Thyroid gland (tissue), 4 donors: ENCODE results near the gene GCLM. TPM values are rescaled to one million over a fixed set of nuclear protein-coding genes. Genes with fewer than 3 reads are reported as not detected.
"Not testable (repeated sequence)": the region's sequence is repeated elsewhere in the genome, so short reads cannot be mapped to it uniquely, and the experiment has no call there.

ENCODE experiments used
- DNase-seq, 2 donors: peaks; one replicate each; pipeline ENCODE4 v3.0.0-alpha.2; 2019
- H3K27ac ChIP-seq, 3 donors: fragments of 200-600 bp; sonication (generic); 1 replicate in 2 of 3; 2 replicates in 1 of 3; pipeline ENCODE4 v1.5.1; 2016 to 2019; ENCODE audit warnings: mild to moderate bottlenecking in 1 of 3, moderate library complexity in 1 of 3
- H3K27me3 ChIP-seq: fragments of 200-600 bp; sonication (generic); one replicate; pipeline ENCODE4 v1.5.1; 2019
- H3K36me3 ChIP-seq, 2 donors: fragments of 200-600 bp; sonication (generic); one replicate each; pipeline ENCODE4 v1.5.1; 2016 to 2019
- H3K4me1 ChIP-seq, 2 donors: fragments of 200-600 bp; sonication (generic); one replicate each; pipeline ENCODE4 v1.5.1; 2017 to 2019
- H3K4me3 ChIP-seq, 3 donors: fragments of 200-600 bp; sonication (generic); replicated peaks in 1 of 3; 1 replicate in 2 of 3; 2 replicates in 1 of 3; pipeline ENCODE4 v1.5.1; 2016; ENCODE audit warnings: mild to moderate bottlenecking in 1 of 3
- H3K9me3 ChIP-seq: fragments of 200-600 bp; sonication (generic); one replicate; pipeline ENCODE4 v1.5.1; 2017
- POLR2A ChIP-seq, 2 donors: fragments of 450-650 bp; IDR thresholded peaks; one replicate each; pipeline ENCODE4 v1.6.1; 2017; ENCODE audit warnings: antibody characterized with exemption in 2 of 2, mild to moderate bottlenecking in 2 of 2, moderate library complexity in 1 of 2
- WGBS, 2 donors: methylation state at CpG; one replicate each; pipeline ENCODE4 v1.1.5; 2017; 5-methylcytosine and 5-hydroxymethylcytosine counted together
- intact Hi-C: fragments of 100-400 bp; cut with DNase I; formaldehyde crosslinking; loops from one replicate; pipeline ENCODE4 v1.15.1; 2023
- total RNA-seq, 4 donors: library from RNA; depleted of rRNA; stranded (reverse); fragments of >200 nt; gene quantifications; one replicate each; pipeline ENCODE4 v1.2.3, GENCODE V29; 2016
- TF ChIP-seq, protein P1 (sequence below), 6 experiments: fragments of 200-600 bp in 3 of 6; fragments of 450-650 bp in 3 of 6; sonication (generic) in 3 of 6; IDR thresholded peaks; one replicate each; pipeline ENCODE4 v1.5.1; 2016 to 2019; ENCODE audit warnings: antibody characterized with exemption in 6 of 6, mild to moderate bottlenecking in 2 of 6, inconsistent platforms in 1 of 6, moderate library complexity in 1 of 6

GCLM gene
- total RNA-seq, 4 donors from 2014 or later: 27.0 to 56.2 (median 43.4) TPM

DNA sequence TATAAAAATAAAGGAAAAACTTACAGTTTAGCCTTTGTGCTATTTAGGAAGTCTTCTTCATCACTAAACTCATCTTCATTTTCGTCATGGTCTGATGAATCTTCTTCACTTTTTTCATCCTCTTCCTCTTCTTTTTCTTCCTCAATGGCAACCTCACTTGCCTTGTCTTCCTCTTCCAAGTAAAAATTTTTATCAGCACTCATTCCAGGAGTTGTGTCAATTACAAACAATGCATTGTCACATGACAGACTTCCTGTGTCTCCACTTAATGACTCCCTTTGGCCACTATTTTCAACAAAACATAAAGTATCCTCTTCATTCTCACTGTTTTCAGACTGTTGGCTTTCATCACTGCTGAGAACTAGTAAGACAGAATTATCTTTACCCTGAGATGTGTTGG, 33.0 kb downstream of the GCLM start:
- no peaks in the 10 kb centered on the region for H3K9me3 ChIP-seq
- intact Hi-C loops: no loop called here
- WGBS, 2 donors: 81 to 85% methylated on average over 1 of the region's 1 CpG
- DNase-seq: no peak
- peaks cover 9 to 11% of the 10 kb centered on the region in 2 donors for H3K4me1 ChIP-seq
- TF ChIP-seq, protein P1, sequence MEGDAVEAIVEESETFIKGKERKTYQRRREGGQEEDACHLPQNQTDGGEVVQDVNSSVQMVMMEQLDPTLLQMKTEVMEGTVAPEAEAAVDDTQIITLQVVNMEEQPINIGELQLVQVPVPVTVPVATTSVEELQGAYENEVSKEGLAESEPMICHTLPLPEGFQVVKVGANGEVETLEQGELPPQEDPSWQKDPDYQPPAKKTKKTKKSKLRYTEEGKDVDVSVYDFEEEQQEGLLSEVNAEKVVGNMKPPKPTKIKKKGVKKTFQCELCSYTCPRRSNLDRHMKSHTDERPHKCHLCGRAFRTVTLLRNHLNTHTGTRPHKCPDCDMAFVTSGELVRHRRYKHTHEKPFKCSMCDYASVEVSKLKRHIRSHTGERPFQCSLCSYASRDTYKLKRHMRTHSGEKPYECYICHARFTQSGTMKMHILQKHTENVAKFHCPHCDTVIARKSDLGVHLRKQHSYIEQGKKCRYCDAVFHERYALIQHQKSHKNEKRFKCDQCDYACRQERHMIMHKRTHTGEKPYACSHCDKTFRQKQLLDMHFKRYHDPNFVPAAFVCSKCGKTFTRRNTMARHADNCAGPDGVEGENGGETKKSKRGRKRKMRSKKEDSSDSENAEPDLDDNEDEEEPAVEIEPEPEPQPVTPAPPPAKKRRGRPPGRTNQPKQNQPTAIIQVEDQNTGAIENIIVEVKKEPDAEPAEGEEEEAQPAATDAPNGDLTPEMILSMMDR (IDR thresholded peaks at IDR 0.05): no peak
- no peak for TF ChIP-seq POLR2A (IDR thresholded peaks at IDR 0.05)
- H3K27ac ChIP-seq: no peak overlapping the region
- H3K36me3 ChIP-seq: peaks cover 41 to 49% of the 10 kb centered on the region in 2 donors
- H3K4me3 ChIP-seq: no peak overlapping the region
- no peaks in the 10 kb centered on the region for H3K27me3 ChIP-seq

DNA sequence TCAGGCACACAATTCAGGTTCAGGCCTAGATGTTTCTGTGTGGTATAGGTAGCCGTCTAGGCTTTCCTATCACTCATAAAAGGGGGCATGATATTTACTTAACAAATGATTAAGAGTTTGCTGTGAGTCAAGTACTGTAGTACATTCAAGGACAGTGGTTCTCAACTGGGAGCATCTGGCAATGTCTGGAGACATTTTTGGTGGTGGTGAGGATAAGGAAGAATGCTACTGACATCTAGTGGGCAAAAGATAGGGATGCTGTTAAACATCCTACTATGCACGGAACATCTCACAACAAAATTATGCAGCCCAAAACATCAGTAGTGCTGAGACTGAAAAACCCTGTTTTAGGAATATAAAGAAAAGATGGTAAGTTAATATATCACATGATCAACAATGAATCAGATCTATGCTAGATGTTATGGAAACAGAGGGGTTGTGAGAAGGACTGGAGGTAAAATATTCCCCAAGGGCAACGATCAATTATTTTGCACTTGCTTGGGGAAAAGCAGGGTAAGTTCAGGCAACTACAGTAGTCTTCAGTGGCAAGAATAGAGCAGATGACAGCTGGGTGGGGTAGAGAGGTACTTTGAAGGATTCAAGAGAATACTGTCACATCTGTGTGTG, 35.1 kb downstream of the GCLM start:
- TF ChIP-seq POLR2A (IDR thresholded peaks at IDR 0.05): no peak
- TF ChIP-seq, protein P1 (IDR thresholded peaks at IDR 0.05): peak in 4 of 6 experiments; percentile 28 to 43 (median 38)
- H3K36me3 ChIP-seq: peaks cover 59 to 70% of the 10 kb centered on the region in 2 donors
- no peak overlapping the region for H3K4me3 ChIP-seq
- intact Hi-C loops: no loop called here
- H3K27me3 ChIP-seq: no peaks in the 10 kb centered on the region
- H3K4me1 ChIP-seq: peaks cover 4 to 8% of the 10 kb centered on the region in 2 donors
- no peak for DNase-seq
- 72 to 74% methylated on average over 3 of the region's 3 CpGs for WGBS, 2 donors
- no peaks in the 10 kb centered on the region for H3K9me3 ChIP-seq
- H3K27ac ChIP-seq: no peak overlapping the region

DNA sequence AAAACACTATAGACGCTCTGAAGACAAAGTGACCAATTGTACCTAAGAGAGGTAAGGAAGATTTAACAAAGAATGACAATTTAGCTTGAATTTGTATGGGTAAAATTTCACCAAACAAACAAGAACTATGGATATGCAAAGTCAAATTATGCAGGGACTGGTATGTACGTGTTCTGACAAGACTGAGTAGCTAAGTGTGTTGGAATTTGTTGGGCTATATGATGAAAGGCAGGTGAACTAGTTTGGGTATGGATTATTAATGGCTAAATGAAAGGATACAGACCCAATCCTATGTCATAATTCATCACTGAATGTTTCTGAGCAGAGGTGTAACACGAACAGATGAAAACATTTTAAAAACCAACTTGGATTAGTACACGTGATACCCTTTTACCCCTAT, 37.9 kb downstream of the GCLM start:
- Histone ChIP-seq H3K27ac (no peak overlapping the region), H3K27me3 (no peaks in the 10 kb centered on the region), H3K4me3 (no peak overlapping the region), H3K4me1 (no peaks in the 10 kb centered on the region), H3K36me3 (peaks cover 64 to 71% of the 10 kb centered on the region in 2 donors), H3K9me3 (no peaks in the 10 kb centered on the region)
- WGBS, 2 donors: 69 to 70% methylated on average over 4 of the region's 4 CpGs
- intact Hi-C loops: no loop called here
- DNase-seq: no peak
- TF ChIP-seq, protein P1 (IDR thresholded peaks at IDR 0.05): no peak
- no peak for TF ChIP-seq POLR2A (IDR thresholded peaks at IDR 0.05)

DNA sequence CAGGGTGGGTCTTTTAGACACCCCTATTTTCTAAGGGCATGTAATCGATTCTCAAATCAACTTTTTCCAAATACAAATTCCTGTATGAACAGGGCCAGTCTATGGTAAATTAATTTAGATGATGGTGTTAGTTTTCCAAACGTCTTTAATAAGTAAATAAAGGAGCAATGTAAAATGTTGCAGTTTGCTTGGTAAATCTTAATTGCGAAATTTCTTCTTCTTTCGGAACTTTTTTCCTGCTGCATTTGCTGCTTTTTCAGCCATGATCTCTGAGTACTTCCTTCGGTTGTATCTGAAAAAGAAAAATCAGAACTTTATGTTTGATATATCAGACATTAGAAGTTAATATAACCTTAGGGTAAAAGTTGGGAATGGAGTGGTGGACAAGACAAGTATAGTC, 39.6 kb downstream of the GCLM start:
- Histone ChIP-seq H3K4me3 (no peak overlapping the region), H3K36me3 (peaks cover 51 to 63% of the 10 kb centered on the region in 2 donors), H3K9me3 (no peaks in the 10 kb centered on the region), H3K4me1 (no peaks in the 10 kb centered on the region), H3K27me3 (no peaks in the 10 kb centered on the region), H3K27ac (no peak overlapping the region)
- intact Hi-C loops: no loop called here
- 93 to 97% methylated on average over 5 of the region's 5 CpGs for WGBS, 2 donors
- TF ChIP-seq POLR2A (IDR thresholded peaks at IDR 0.05): no peak
- TF ChIP-seq, protein P1 (IDR thresholded peaks at IDR 0.05): no peak
- DNase-seq: no peak

- not testable (repeated sequence) for H3K4me3 ChIP-seq
These were observed 40.7 kb downstream of the GCLM start for GRCh38 chr1:93868492-93868891.

More at GRCh38 chr1:93868492-93868891, 40.7 kb downstream of the GCLM start:
- H3K27ac ChIP-seq, H3K27me3 ChIP-seq, intact Hi-C loops, DNase-seq, H3K9me3 ChIP-seq, H3K4me1 ChIP-seq: not testable (repeated sequence)
- H3K36me3 ChIP-seq: peaks cover 40 to 52% of the 10 kb centered on the region in 2 donors
- WGBS, 2 donors: 91 to 93% methylated on average over 1 of the region's 1 CpG
